Frontal cortex (tissue), 4 donors: Measurements from ENCODE around the gene ARHGEF2. TPM values are rescaled to one million over a fixed set of nuclear protein-coding genes. Genes with fewer than 3 reads are reported as not detected.

Experiments used
- DNase-seq, 2 donors: peaks; one replicate each; pipeline ENCODE4 v3.0.0; 2012; ENCODE audit warnings: low spot score in 2 of 2
- FAIRE-seq: peaks from 2 replicates; lab custom pipeline; 2012; peaks lifted over from hg19 to GRCh38; lab: Jason Lieb, UNC
- small RNA-seq: library from RNA; depleted of rRNA; stranded (forward); fragments of <200 nt; gene quantifications from one replicate; pipeline ENCODE3, GENCODE V24; 2014
- total RNA-seq: library from RNA; depleted of rRNA; stranded (reverse); fragments of >200 nt; gene quantifications from one replicate; pipeline ENCODE4 v1.2.3, GENCODE V29; 2014
- donor health status: control.
- donor health status: control.
- donor health status: control.

The ARHGEF2 gene
- total RNA-seq, 1 donor from 2014 or later: 99.5 TPM

- FAIRE-seq (no peak), DNase-seq (no peak)
Measured at GRCh38 chr1:155925506-155925905, 52.8 kb downstream of the ARHGEF2 start.

- no peak for FAIRE-seq
- no peak for DNase-seq
Measured at GRCh38 chr1:155920717-155921116, 57.6 kb downstream of the ARHGEF2 start.

DNA sequence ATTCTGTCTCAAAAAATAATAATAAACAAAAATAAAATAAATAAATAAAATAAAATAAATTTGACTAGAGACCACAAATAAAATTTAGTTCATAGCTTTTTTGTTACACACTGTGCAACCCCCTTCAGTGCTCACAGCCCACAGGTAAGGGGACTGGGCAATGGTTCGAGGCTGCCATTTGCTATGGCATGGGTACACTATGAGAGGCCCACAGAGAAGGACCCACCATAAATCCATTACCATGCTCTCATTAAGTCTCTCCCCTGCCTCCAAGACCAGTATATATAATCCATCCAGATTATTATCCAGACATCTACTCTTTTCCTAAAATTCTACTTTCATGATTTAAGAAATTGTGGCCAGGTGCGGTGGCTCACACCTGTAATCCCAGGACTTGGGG lies 58.5 kb downstream of the ARHGEF2 start:
- DNase-seq (no peak), FAIRE-seq (no peak)

- DNase-seq (no peak), FAIRE-seq (no peak)
Measured at GRCh38 chr1:155918660-155919059, 59.7 kb downstream of the ARHGEF2 start.

DNA sequence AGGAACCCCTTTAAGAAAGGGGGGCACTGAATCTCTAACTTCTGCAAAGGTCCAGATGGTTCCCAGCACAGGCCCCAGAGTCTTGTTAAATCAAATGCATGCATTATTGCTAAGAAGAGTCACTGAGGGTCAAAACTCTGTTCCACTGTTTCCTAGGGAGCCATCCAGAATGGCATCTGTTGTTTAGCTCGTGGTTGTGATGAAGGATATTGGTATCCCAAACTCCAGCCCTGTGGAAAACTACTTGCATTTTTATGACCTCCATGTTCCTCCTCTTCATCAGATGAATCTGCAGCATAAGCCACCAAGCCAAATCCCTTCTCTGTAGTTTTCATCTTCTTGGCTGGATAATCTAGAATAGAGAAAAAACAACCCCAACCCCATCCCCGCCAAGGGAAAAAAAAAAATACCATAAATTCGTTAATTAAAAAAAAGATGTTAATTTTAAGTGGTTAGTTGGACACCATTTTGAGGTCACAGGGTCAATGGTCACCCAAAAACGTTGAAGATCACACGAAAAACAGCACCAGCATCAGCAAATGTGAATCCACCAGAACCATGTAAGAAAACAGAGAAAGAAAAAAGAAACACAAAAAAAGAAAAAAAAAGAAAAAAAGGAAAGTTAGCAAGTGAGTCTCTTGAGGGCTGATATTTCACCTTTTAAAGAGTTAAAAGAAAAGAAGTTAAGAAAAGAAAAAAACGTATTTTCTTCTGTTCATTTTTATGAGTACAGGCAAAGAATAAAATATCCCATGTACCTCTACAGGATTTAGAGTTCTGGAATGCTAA lies 64.2 kb downstream of the ARHGEF2 start:
- DNase-seq (no peak), FAIRE-seq (no peak)

GRCh38 chr1:155912056-155912536 lies 66.3 kb downstream of the ARHGEF2 start:
- no peak for FAIRE-seq
- DNase-seq: no peak

GRCh38 chr1:155911156-155912055 lies 66.9 kb downstream of the ARHGEF2 start, which contains the start of gene RIT1:
TSS of gene RIT1 (minus strand) at chr1:155911349. CDS start at chr1:155910761, 588 bp downstream.
- FAIRE-seq (no peak), DNase-seq (peak; percentile 58 to 77)

- no peak for FAIRE-seq
- no peak for DNase-seq
Measured at GRCh38 chr1:155910621-155911121, 67.7 kb downstream of the ARHGEF2 start.

DNA sequence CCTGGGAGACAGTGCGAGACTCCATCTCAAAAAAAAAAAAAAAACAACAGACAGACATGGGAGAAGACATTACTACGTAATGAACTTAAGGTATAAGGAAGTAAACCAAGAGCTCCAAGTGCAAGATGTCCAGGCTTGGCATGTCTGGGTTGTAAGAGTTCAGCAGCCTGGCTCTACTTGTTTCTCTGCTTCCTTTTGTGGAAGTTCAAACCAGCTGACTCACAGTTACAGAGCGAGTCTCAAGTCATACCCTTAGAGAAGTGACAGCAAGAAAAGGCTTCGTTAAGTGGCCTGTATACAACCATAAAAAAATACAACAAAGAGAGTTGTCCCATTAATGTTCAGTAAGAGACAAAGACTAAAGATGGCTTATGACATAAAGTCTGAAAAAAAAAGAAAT lies 68.5 kb downstream of the ARHGEF2 start:
- FAIRE-seq (no peak), DNase-seq (no peak)

GRCh38 chr1:155904261-155904660 lies 74.1 kb downstream of the ARHGEF2 start:
- DNase-seq: no peak
- no peak for FAIRE-seq

- DNase-seq (no peak), FAIRE-seq (no peak)
Measured at GRCh38 chr1:155900161-155900560, 78.2 kb downstream of the ARHGEF2 start.

DNA sequence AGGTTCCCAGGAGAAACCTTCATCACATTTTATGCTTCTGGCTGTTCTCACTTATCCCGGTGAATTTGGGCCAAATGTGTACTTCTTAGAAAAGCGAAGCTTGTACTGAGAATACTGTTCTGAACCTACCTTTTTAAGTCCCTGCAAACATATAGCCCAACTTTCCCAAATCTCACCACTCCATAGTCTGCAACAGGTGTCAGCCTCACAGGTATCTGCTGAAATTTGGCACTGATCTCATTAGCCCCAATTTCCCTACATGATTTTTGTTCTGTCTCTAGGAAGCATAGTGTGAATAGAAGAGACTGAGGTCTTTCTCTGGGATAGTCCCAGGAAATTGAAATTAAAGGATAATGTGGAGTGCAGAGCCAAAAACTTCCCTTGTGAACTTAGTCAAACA lies 78.7 kb downstream of the ARHGEF2 start:
- no peak for DNase-seq
- FAIRE-seq: no peak

GRCh38 chr1:155898888-155899287 lies 79.5 kb downstream of the ARHGEF2 start:
- DNase-seq (no peak), FAIRE-seq (no peak)

DNA sequence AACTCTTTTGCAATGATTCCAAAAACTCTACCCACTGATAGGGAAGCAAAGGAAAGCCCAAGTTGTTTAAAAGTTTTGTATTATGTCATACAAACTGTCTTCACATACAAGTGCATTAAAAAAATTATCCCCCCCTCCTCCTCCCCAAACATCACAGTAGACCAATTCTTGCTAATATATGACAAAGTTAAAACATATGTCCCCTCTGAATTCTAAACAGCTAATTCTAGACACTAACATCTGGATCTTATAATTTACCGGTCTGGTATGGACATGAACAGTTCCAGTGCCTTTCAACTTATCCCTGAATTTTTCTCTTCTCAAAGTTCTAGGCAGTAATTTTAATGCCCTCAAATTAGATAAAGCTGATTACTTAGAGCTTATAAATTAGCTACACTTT lies 80.6 kb downstream of the ARHGEF2 start:
- DNase-seq (no peak), FAIRE-seq (no peak)

Small RNA genes within 50 kb of the gene (small RNA-seq; reads per million reads assigned to genes)
- gene MIR6738 (0.08 reads per million), gene SCARNA4 (not detected), gene SNORA80E (28.4 reads per million, percentile 97 among the genes with 10 or more reads in this experiment)

Other genes with a start within 250 kb of the ARHGEF2 start
- 42.8 TPM for gene GON4L, start 121.3 kb downstream of the ARHGEF2 start, total RNA-seq
- 163 TPM for gene SYT11, start 119.0 kb downstream of the ARHGEF2 start, total RNA-seq
- gene RIT1, start 67.2 kb downstream of the ARHGEF2 start, total RNA-seq: 33.8 TPM
- gene KHDC4, start 44.1 kb downstream of the ARHGEF2 start, total RNA-seq: 30.6 TPM
- not detected for gene RXFP4, start 36.9 kb downstream of the ARHGEF2 start, total RNA-seq
- gene SSR2, start 42.4 kb upstream of the ARHGEF2 start, total RNA-seq: 230 TPM
- 28.5 TPM for gene UBQLN4, start 75.3 kb upstream of the ARHGEF2 start, total RNA-seq
- gene LAMTOR2, start 76.2 kb upstream of the ARHGEF2 start, total RNA-seq: 36.3 TPM
- not detected for gene RAB25, start 82.6 kb upstream of the ARHGEF2 start, total RNA-seq
- gene MEX3A, start 103.9 kb upstream of the ARHGEF2 start, total RNA-seq: 43.2 TPM
- 14.3 TPM for gene LMNA, start 136.2 kb upstream of the ARHGEF2 start, total RNA-seq
- gene SEMA4A, start 175.0 kb upstream of the ARHGEF2 start, total RNA-seq: 22.0 TPM
- gene SLC25A44, start 215.6 kb upstream of the ARHGEF2 start, total RNA-seq: 8.6 TPM
- 26.5 TPM for gene PMF1, start 234.5 kb upstream of the ARHGEF2 start, total RNA-seq